K562 (cell line): Measurements from ENCODE around the gene CORO6. TPM values are rescaled to one million over a fixed set of nuclear protein-coding genes. Genes with fewer than 3 reads are reported as not detected.

Experiments
- ATAC-seq: fragments of 200-7000 bp; cut with Tn5 transposase; 3 replicates; pipeline ENCODE4 v1.9.1; 2020; ENCODE audit warnings: moderate library complexity
- BruUV-seq: library from RNA; stranded (reverse); fragments of 400-500 nt; replicated peaks from 2 replicates; lab custom pipeline; 2021; lab: Mats Ljungman, UMichigan
- CTCF ChIA-PET: fragments of 300-600 bp; formaldehyde crosslinking; extraction: SDS; loops from one replicate; lab custom pipeline; 2021; ENCODE audit warnings: low intra/inter-chr PET ratio; lab: Yijun Ruan, JAX
- POLR2A ChIA-PET: fragments of 300-600, 350-650 bp; sonication (Branson Sonifier 250); formaldehyde crosslinking; extraction: SDS; loops from one replicate; lab custom pipeline; 2021; ENCODE audit warnings: antibody characterized with exemption, inconsistent platforms; lab: Yijun Ruan, JAX
- DNase-seq, 4 experiments: peaks; one replicate each; pipeline versions ENCODE4 v3.0.0 to v3.0.0-alpha.2; 2011 to 2018; ENCODE audit warnings: low spot score in 3 of 4, mixed read lengths in 3 of 4; ENCODE audit errors: extremely low read depth in 1 of 4
- FAIRE-seq: peaks from 2 replicates; lab custom pipeline; 2011; peaks lifted over from hg19 to GRCh38; lab: Jason Lieb, UNC
- H2AFZ ChIP-seq: 2 replicates; pipeline ENCODE4 v1.6.0; 2011; ENCODE audit warnings: low read depth, low read length, control low read depth, inconsistent platforms
- H3K27ac ChIP-seq: fragments of 200-600 bp; 3 replicates; pipeline ENCODE4 v1.8.0; 2011; ENCODE audit warnings: low read depth, mild to moderate bottlenecking, control low read depth, inconsistent platforms, low read length, moderate library complexity, mixed read lengths; ENCODE audit errors: extremely low read depth
- H3K27me3 ChIP-seq, 2 experiments: fragments of 300-600 bp in 1 of 2; 2 replicates in 1 of 2; 3 replicates in 1 of 2; pipeline versions ENCODE4 v1.6.0 to v1.8.0; 2011; ENCODE audit warnings: inconsistent platforms in 2 of 2, low read length in 2 of 2, mild to moderate bottlenecking in 1 of 2, mixed read lengths in 1 of 2, moderate library complexity in 1 of 2; ENCODE audit not compliant: control insufficient read depth in 2 of 2, insufficient read depth in 2 of 2
- H3K36me3 ChIP-seq: fragments of 300-600 bp; 3 replicates; pipeline ENCODE4 v1.8.0; 2011; ENCODE audit warnings: mild to moderate bottlenecking, low read length, inconsistent platforms; ENCODE audit not compliant: control insufficient read depth, insufficient read depth
- H3K4me1 ChIP-seq, 2 experiments: fragments of 200-600 bp in 1 of 2; replicated peaks in 1 of 2; 2 replicates in 1 of 2; 3 replicates in 1 of 2; pipeline versions ENCODE4 v1.5.1 to v1.8.0; 2011; ENCODE audit warnings: inconsistent platforms in 2 of 2, low read length in 2 of 2, mild to moderate bottlenecking in 1 of 2, mixed read lengths in 1 of 2, moderate library complexity in 1 of 2; ENCODE audit not compliant: control insufficient read depth in 2 of 2, insufficient read depth in 2 of 2
- H3K4me2 ChIP-seq: 2 replicates; pipeline ENCODE4 v1.6.1; 2011; ENCODE audit warnings: low read length, control low read depth, inconsistent platforms, mixed read lengths; ENCODE audit not compliant: insufficient read depth
- H3K4me3 ChIP-seq: fragments of 200-600 bp; sonication (generic), shearing (Covaris generic); 2 replicates; pipeline ENCODE4 v1.5.1; 2016; ENCODE audit warnings: control low read depth, inconsistent platforms
- H3K79me2 ChIP-seq: fragments of 200-600 bp; 3 replicates; pipeline ENCODE4 v1.8.0; 2011; ENCODE audit warnings: low read length, inconsistent platforms; ENCODE audit not compliant: control insufficient read depth, insufficient read depth
- H3K9ac ChIP-seq, 2 experiments: 2 replicates each; pipeline versions ENCODE4 v1.6.0 to v1.6.1; 2011; ENCODE audit warnings: low read depth in 2 of 2, low read length in 2 of 2, control low read depth in 1 of 2, inconsistent platforms in 1 of 2, mild to moderate bottlenecking in 1 of 2, mixed read lengths in 1 of 2; ENCODE audit not compliant: insufficient read depth in 1 of 2
- H3K9me1 ChIP-seq: one replicate; pipeline ENCODE4 v1.6.0; 2011; ENCODE audit warnings: inconsistent platforms, mild to moderate bottlenecking, low read length, moderate library complexity; ENCODE audit not compliant: control insufficient read depth, insufficient read depth
- H3K9me3 ChIP-seq: replicated peaks from 2 replicates; pipeline ENCODE4 v1.5.1; 2011; ENCODE audit warnings: low read depth, low read length, inconsistent platforms; ENCODE audit not compliant: control insufficient read depth, insufficient read depth
- H4K20me1 ChIP-seq: replicated peaks from 2 replicates; pipeline ENCODE4 v1.6.1; 2011; ENCODE audit warnings: low read length, inconsistent platforms, mixed read lengths; ENCODE audit not compliant: control insufficient read depth, insufficient read depth
- ATF7 ChIP-seq: fragments of 450-650 bp; IDR thresholded peaks from 2 replicates; pipeline ENCODE4 v1.7.1; 2014; ENCODE audit warnings: mild to moderate bottlenecking, moderate library complexity
- BCL6 ChIP-seq: fragments of 250-450 bp; sonication (Bioruptor Pico); IDR thresholded peaks from 2 replicates; pipeline ENCODE4 v1.4.0; 2020
- CHD2 ChIP-seq: IDR thresholded peaks from 2 replicates; pipeline ENCODE4 v1.6.1; 2011; ENCODE audit warnings: low read depth, low read length
- CTBP1 ChIP-seq: fragments of 450-650 bp; IDR thresholded peaks from 2 replicates; pipeline ENCODE4 v1.6.1; 2016; ENCODE audit warnings: borderline replicate concordance
- E2F6 ChIP-seq, 2 experiments: IDR thresholded peaks; 2 replicates each; pipeline ENCODE4 v1.6.1; 2011; ENCODE audit warnings: borderline replicate concordance in 1 of 2, control low read depth in 1 of 2, low read depth in 1 of 2, low read length in 1 of 2, mild to moderate bottlenecking in 1 of 2, mixed read lengths in 1 of 2, moderate library complexity in 1 of 2; ENCODE audit not compliant: insufficient read depth in 1 of 2, insufficient read length in 1 of 2, poor library complexity in 1 of 2, severe bottlenecking in 1 of 2; ENCODE audit errors: extremely low read depth in 1 of 2
- GABPB1 ChIP-seq: sonication (generic); formaldehyde crosslinking; IDR thresholded peaks from 2 replicates; pipeline ENCODE4 v1.8.0; 2022; ENCODE audit warnings: mild to moderate bottlenecking, missing genetic modification reagents
- PPARD ChIP-seq: fragments of 250-450 bp; sonication (Bioruptor Pico); IDR thresholded peaks from 2 replicates; pipeline ENCODE4 v1.8.0; 2022; ENCODE audit warnings: inconsistent platforms, mild to moderate bottlenecking, moderate library complexity
- TBP ChIP-seq: optimal IDR thresholded peaks from 2 replicates; pipeline ENCODE3; 2011; ENCODE audit warnings: low read depth, low read length, improper control_type of control experiment
- ZBTB7A ChIP-seq: IDR thresholded peaks from 2 replicates; pipeline ENCODE4 v1.6.1; 2011; ENCODE audit warnings: low read depth, mild to moderate bottlenecking, low read length, moderate library complexity, borderline replicate concordance; ENCODE audit not compliant: control insufficient read depth
- ZFX ChIP-seq: sonication (generic); formaldehyde crosslinking; IDR thresholded peaks from 2 replicates; pipeline ENCODE4 v1.8.0; 2022; ENCODE audit warnings: mild to moderate bottlenecking, missing genetic modification reagents, moderate library complexity
- WGBS: fragments of 100-300 bp; shearing (Covaris generic); methylation state at CpG from one replicate; pipeline ENCODE4 v1.1.6; 2016; ENCODE audit warnings: low coverage, mixed read lengths; ENCODE audit not compliant: insufficient coverage; ENCODE audit errors: missing lambda C conversion rate; 5-methylcytosine and 5-hydroxymethylcytosine counted together
- in situ Hi-C: fragments of 300-500 bp; cut with MboI; formaldehyde crosslinking; loops from 4 replicates; pipeline ENCODE4 v1.15.0; 2018; ENCODE audit warnings: inconsistent platforms, mixed read lengths
- intact Hi-C: fragments of 100-400 bp; cut with micrococcal nuclease; formaldehyde crosslinking; loops from 2 replicates; pipeline ENCODE4 v1.14.2; 2022
- polyA plus RNA-seq, 8 experiments: library from polyadenylated mRNA; depleted of rRNA in 4 of 8; stranded (reverse) in 5 of 8; unstranded in 3 of 8; fragments of >200 nt; fragmentation: Nextera tagmentation in 2 of 8; fragmentation: Illumina TruSeq in 1 of 8; extraction: Ambion mirVana in 2 of 8; extraction: Trizol in 1 of 8; gene quantifications; 2 replicates each; pipeline versions ENCODE4 v1.2.1 to v1.2.3, GENCODE V29; 2011 to 2014; ENCODE audit warnings: inconsistent platforms in 1 of 8, missing spikeins in 1 of 8
- total RNA-seq, 7 experiments: library from RNA; depleted of rRNA in 6 of 7; stranded (reverse); fragments of >200 nt in 6 of 7; fragmentation: Illumina TruSeq in 2 of 7; extraction: Trizol in 2 of 7; gene quantifications; 2 replicates each; pipeline versions ENCODE4 v1.2.1 to v1.2.3, GENCODE V29; 2011 to 2021; ENCODE audit warnings: low replicate concordance in 1 of 7

Gene CORO6
- total and polyA plus RNA-seq, 9 of the 15 experiments (the other 6 are each of a cell fraction or from before 2014, with no cell fraction given), result 0.04 to 11.9 (median 2.4) TPM

GRCh38 chr17:29615492-29616299, 7.0 kb downstream of the CORO6 start (continued):
- TF ChIP-seq E2F6 (IDR thresholded peaks at IDR 0.05; ENCODE audit: borderline replicate concordance in 1 of 2, extremely low read depth in 1 of 2, insufficient read depth in 1 of 2, insufficient read length in 1 of 2, low read depth in 1 of 2, low read length in 1 of 2, poor library complexity in 1 of 2, severe bottlenecking in 1 of 2) (peak; percentile 62 to 90), ZFX (CRISPR knock-in tag) (peak; percentile 48; the same call in 1 of the 2 replicates), GABPB1 (no peak), TBP (peak; percentile 53), ATF7 (no peak), ZBTB7A (peak; percentile 24; the same call in 1 of the 2 replicates), CTBP1 (peak; percentile 54; the same call in 1 of the 2 replicates), PPARD (CRISPR knock-in tag) (no peak)

GRCh38 chr17:29615048-29615385, 7.7 kb downstream of the CORO6 start:
- TF ChIP-seq BCL6 (CRISPR knock-in tag), result no peak
- TF ChIP-seq CHD2, result peak; percentile 80
- ChIA-PET POLR2A (interaction anchor here (0.5 to 1.0 kb wide), 5 partner anchors 27 to 775 kb away, joined by 3 to 4 read pairs (median 3); no protein-coding TSS in a partner anchor), CTCF (interaction anchor here (0.7 kb wide), 1 partner anchor 489 kb away, joined by 5 read pairs; no protein-coding TSS in a partner anchor)
- H3K9me3 ChIP-seq, result no peaks in the 10 kb centered on the region
- FAIRE-seq (peak; percentile 49), DNase-seq (peak; percentile 47 to 56 (median 50)), ATAC-seq (peak; percentile 19)
- in situ Hi-C loops (no loop called here), intact Hi-C loops (loop anchor here (1.0 to 10.0 kb wide), 2 partner anchors 35 to 470 kb away; no protein-coding TSS in a partner anchor)
- H3K9me1 ChIP-seq, result no peaks in the 10 kb centered on the region
- 6% methylated on average over 15 of the region's 15 CpGs for WGBS
- BruUV-seq, result no TSS peak
- H3K4me3 ChIP-seq, result peak overlapping the region; percentile 35
- no peaks in the 10 kb centered on the region; the same call in 1 of the 2 replicates for H4K20me1 ChIP-seq
- H3K27ac ChIP-seq, result no peak overlapping the region
- H3K79me2 ChIP-seq, result no peaks in the 10 kb centered on the region
- H3K4me2 ChIP-seq, result peak overlapping the region; percentile 81
- peak overlapping the region; percentile 92; the same call in 1 of the 2 replicates for H2AFZ ChIP-seq
- H3K9ac ChIP-seq, result peak overlapping the region in 1 of 2 experiments; percentile 92; a peak in 3 of 4 replicates
- H3K27me3 ChIP-seq, result no peaks in the 10 kb centered on the region
- peaks cover 20 to 56% of the 10 kb centered on the region in 2 experiments for H3K4me1 ChIP-seq
- H3K36me3 ChIP-seq, result no peaks in the 10 kb centered on the region; the same call in 2 of the 3 replicates
